Endothelial cell of umbilical vein (primary cell): Measurements from ENCODE around the gene SLC6A2. TPM values are rescaled to one million over a fixed set of nuclear protein-coding genes. Genes with fewer than 3 reads are reported as not detected.

ENCODE experiments used
- BruUV-seq: library from RNA; stranded (reverse); fragments of 400-500 nt; replicated peaks from 2 replicates; lab custom pipeline; 2021; lab: Mats Ljungman, UMichigan
- CTCF ChIA-PET: fragments of 300-600, 350-600 bp; sonication (Branson Sonifier 250); formaldehyde crosslinking; loops from one replicate; lab custom pipeline; 2021; ENCODE audit warnings: antibody characterized with exemption, inconsistent platforms; lab: Charles Lee
- POLR2A ChIA-PET: fragments of 300-600, 350-600 bp; sonication (Branson Sonifier 250); formaldehyde crosslinking; loops from one replicate; lab custom pipeline; 2021; ENCODE audit warnings: antibody characterized with exemption, inconsistent platforms; lab: Charles Lee
- DNase-seq: peaks from one replicate; pipeline ENCODE4 v3.0.0-alpha.2; 2011; ENCODE audit warnings: low read depth, low spot score
- FAIRE-seq: peaks from 2 replicates; lab custom pipeline; 2011; peaks lifted over from hg19 to GRCh38; lab: Jason Lieb, UNC
- H2AFZ ChIP-seq: 2 replicates; pipeline ENCODE4 v1.6.0; 2012; ENCODE audit warnings: low read depth, low read length, control low read depth, inconsistent platforms
- H3K27ac ChIP-seq: 2 replicates; pipeline ENCODE4 v1.5.1; 2011; ENCODE audit warnings: low read depth, mild to moderate bottlenecking, control low read depth, low read length, moderate library complexity; ENCODE audit not compliant: insufficient read depth
- H3K27me3 ChIP-seq, 2 experiments: 2 replicates each; pipeline versions ENCODE4 v1.6.0 to v1.6.1; 2011; ENCODE audit warnings: low read length in 2 of 2, mixed read lengths in 1 of 2; ENCODE audit not compliant: control insufficient read depth in 2 of 2, insufficient read depth in 2 of 2
- H3K36me3 ChIP-seq, 2 experiments: 2 replicates in 1 of 2; 3 replicates in 1 of 2; pipeline ENCODE4 v1.5.1; 2011; ENCODE audit warnings: low read length in 2 of 2, mild to moderate bottlenecking in 1 of 2, moderate library complexity in 1 of 2; ENCODE audit not compliant: control insufficient read depth in 2 of 2, insufficient read depth in 2 of 2; ENCODE audit errors: extremely low read depth in 1 of 2
- H3K4me1 ChIP-seq: 3 replicates; pipeline ENCODE4 v1.5.1; 2011; ENCODE audit warnings: mild to moderate bottlenecking, low read length; ENCODE audit not compliant: control insufficient read depth, insufficient read depth; ENCODE audit errors: extremely low read depth
- H3K4me2 ChIP-seq: 2 replicates; pipeline ENCODE4 v1.6.1; 2011; ENCODE audit warnings: low read length, control low read depth, mixed read lengths; ENCODE audit not compliant: insufficient read depth
- H3K4me3 ChIP-seq, 3 experiments: fragments of 200-600 bp in 1 of 3; sonication (generic), shearing (Covaris generic) in 1 of 3; replicated peaks in 1 of 3; 2 replicates each; pipeline ENCODE4 v1.5.1; 2011 to 2016; ENCODE audit warnings: control low read depth in 3 of 3, low read length in 3 of 3, mild to moderate bottlenecking in 2 of 3, inconsistent platforms in 1 of 3, low read depth in 1 of 3, moderate library complexity in 1 of 3; ENCODE audit not compliant: insufficient read depth in 1 of 3
- H3K79me2 ChIP-seq: 2 replicates; pipeline ENCODE4 v1.6.0; 2012; ENCODE audit warnings: low read length, inconsistent platforms; ENCODE audit not compliant: control insufficient read depth, insufficient read depth
- H3K9ac ChIP-seq: replicated peaks from 2 replicates; pipeline ENCODE3; 2011; ENCODE audit warnings: low read length, control low read depth; ENCODE audit not compliant: insufficient read depth; ENCODE audit errors: extremely low read depth
- H3K9me1 ChIP-seq: replicated peaks from 3 replicates; pipeline ENCODE4 v1.6.0; 2011; ENCODE audit warnings: mild to moderate bottlenecking, low read length; ENCODE audit not compliant: control insufficient read depth, insufficient read depth; ENCODE audit errors: extremely low read depth
- H3K9me3 ChIP-seq: replicated peaks from 2 replicates; pipeline ENCODE4 v1.5.1; 2012; ENCODE audit warnings: low read length, inconsistent platforms; ENCODE audit not compliant: control insufficient read depth, insufficient read depth
- H4K20me1 ChIP-seq: replicated peaks from 2 replicates; pipeline ENCODE3; 2011; ENCODE audit warnings: mild to moderate bottlenecking, low read length; ENCODE audit not compliant: control insufficient read depth, insufficient read depth; ENCODE audit errors: extremely low read depth
- EZH2 ChIP-seq: IDR thresholded peaks from 2 replicates; pipeline ENCODE4 v1.6.1; 2012; ENCODE audit warnings: borderline replicate concordance, low read depth, mild to moderate bottlenecking, moderate library complexity, low read length, inconsistent platforms; ENCODE audit not compliant: severe bottlenecking
- FOS ChIP-seq: IDR thresholded peaks from 2 replicates; pipeline ENCODE4 v1.6.1; 2011; ENCODE audit warnings: mild to moderate bottlenecking, low read length, moderate library complexity, borderline replicate concordance; ENCODE audit not compliant: insufficient read depth
- GATA2 ChIP-seq: IDR thresholded peaks from 2 replicates; pipeline ENCODE4 v1.7.0; 2011; ENCODE audit warnings: low read depth, mild to moderate bottlenecking, moderate library complexity, mixed read lengths, low read length; ENCODE audit not compliant: insufficient read length, insufficient read depth
- JUN ChIP-seq: IDR thresholded peaks from 2 replicates; pipeline ENCODE4 v1.6.1; 2011; ENCODE audit warnings: borderline replicate concordance, low read depth; ENCODE audit not compliant: insufficient read length, insufficient read depth
- MAX ChIP-seq: IDR thresholded peaks from 2 replicates; pipeline ENCODE4 v1.6.1; 2011; ENCODE audit not compliant: insufficient read depth, insufficient read length
- MYC ChIP-seq: IDR thresholded peaks from one replicate; pipeline ENCODE4 v1.6.1; 2011; ENCODE audit warnings: mild to moderate bottlenecking, low read depth, low read length
- POLR2A ChIP-seq: IDR thresholded peaks from 2 replicates; pipeline ENCODE4 v1.6.1; 2012; ENCODE audit warnings: low read depth, mild to moderate bottlenecking, control low read depth, low read length
- POLR2AphosphoS5 ChIP-seq: IDR thresholded peaks from 2 replicates; pipeline ENCODE4 v1.6.1; 2012; ENCODE audit warnings: low read depth, mild to moderate bottlenecking, control low read depth, low read length, moderate library complexity; ENCODE audit not compliant: insufficient read depth
- dilution Hi-C: fragments of 300-500 bp; cut with MboI; formaldehyde crosslinking; loops from one replicate; pipeline ENCODE4 v1.15.0; 2019; ENCODE audit warnings: low sequenced_read_pairs; ENCODE audit not compliant: extremely low pct_ligation_motif_present
- intact Hi-C: fragments of 100-400 bp; cut with micrococcal nuclease; formaldehyde crosslinking; loops from one replicate; pipeline ENCODE4 v1.10.0; 2022
- polyA plus RNA-seq, 4 experiments: library from polyadenylated mRNA; depleted of rRNA in 3 of 4; stranded (reverse) in 3 of 4; unstranded in 1 of 4; fragments of >200 nt; gene quantifications; 2 replicates each; pipeline versions ENCODE4 v1.2.1 to v1.2.3, GENCODE V29; 2011 to 2012; ENCODE audit warnings: missing spikeins in 1 of 4
- total RNA-seq: library from RNA; stranded (reverse); gene quantifications from 2 replicates; pipeline ENCODE4 v1.2.3, GENCODE V29; 2021
- TF ChIP-seq, protein P1 (sequence below), 2 donors: IDR thresholded peaks; 1 replicate in 1 of 2; 2 replicates in 1 of 2; pipeline ENCODE4 v1.5.1; 2011; ENCODE audit warnings: low read length in 2 of 2, mild to moderate bottlenecking in 2 of 2, moderate library complexity in 2 of 2, control low read depth in 1 of 2, inconsistent platforms in 1 of 2, low read depth in 1 of 2; ENCODE audit not compliant: insufficient read depth in 1 of 2; ENCODE audit errors: extremely low read depth in 1 of 2

The SLC6A2 gene
- total and polyA plus RNA-seq, 2 donors (not counting 3 experiments of a cell fraction or from before 2014, with no cell fraction given) = not detected

DNA sequence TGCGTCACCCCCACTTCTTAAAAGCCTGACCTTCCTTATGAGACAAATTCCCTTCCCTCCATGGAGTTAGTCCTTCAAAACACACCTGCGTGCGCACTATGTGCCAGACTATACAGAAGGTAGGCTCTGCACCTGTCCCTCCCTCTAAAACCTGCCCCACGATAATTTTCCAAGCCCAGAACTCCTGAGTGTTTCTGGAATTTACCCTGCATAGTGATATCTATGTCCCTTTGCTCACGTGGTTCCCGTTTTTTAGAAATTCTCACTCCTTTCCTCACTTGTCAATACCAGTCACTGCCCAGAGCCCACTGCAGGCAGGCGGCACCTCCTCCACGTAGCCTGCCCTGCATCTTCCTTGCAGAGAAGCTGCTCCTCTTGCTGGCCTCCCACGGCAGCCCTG lies 82.2 kb downstream of the SLC6A2 start:
- Histone ChIP-seq H3K9ac (no peak overlapping the region), H3K27me3 (no peaks in the 10 kb centered on the region), H3K79me2 (no peaks in the 10 kb centered on the region), H4K20me1 (no peaks in the 10 kb centered on the region), H2AFZ (no peak overlapping the region), H3K36me3 (no peaks in the 10 kb centered on the region), H3K9me3 (no peaks in the 10 kb centered on the region), H3K4me2 (no peak overlapping the region), H3K4me3 (no peak overlapping the region), H3K27ac (no peak overlapping the region), H3K9me1 (no peaks in the 10 kb centered on the region), H3K4me1 (no peaks in the 10 kb centered on the region)
- FAIRE-seq (no peak), DNase-seq (no peak)
- POLR2A ChIA-PET = no interaction called here
- BruUV-seq = no TSS peak
- CTCF ChIA-PET = no interaction called here
- TF ChIP-seq JUN (no peak), POLR2A (no peak), POLR2AphosphoS5 (no peak)
- TF ChIP-seq, protein P1, sequence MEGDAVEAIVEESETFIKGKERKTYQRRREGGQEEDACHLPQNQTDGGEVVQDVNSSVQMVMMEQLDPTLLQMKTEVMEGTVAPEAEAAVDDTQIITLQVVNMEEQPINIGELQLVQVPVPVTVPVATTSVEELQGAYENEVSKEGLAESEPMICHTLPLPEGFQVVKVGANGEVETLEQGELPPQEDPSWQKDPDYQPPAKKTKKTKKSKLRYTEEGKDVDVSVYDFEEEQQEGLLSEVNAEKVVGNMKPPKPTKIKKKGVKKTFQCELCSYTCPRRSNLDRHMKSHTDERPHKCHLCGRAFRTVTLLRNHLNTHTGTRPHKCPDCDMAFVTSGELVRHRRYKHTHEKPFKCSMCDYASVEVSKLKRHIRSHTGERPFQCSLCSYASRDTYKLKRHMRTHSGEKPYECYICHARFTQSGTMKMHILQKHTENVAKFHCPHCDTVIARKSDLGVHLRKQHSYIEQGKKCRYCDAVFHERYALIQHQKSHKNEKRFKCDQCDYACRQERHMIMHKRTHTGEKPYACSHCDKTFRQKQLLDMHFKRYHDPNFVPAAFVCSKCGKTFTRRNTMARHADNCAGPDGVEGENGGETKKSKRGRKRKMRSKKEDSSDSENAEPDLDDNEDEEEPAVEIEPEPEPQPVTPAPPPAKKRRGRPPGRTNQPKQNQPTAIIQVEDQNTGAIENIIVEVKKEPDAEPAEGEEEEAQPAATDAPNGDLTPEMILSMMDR (IDR thresholded peaks at IDR 0.05; ENCODE audit: extremely low read depth in 1 of 2, insufficient read depth in 1 of 2, low read depth in 1 of 2, low read length in 2 of 2) = no peak
- dilution Hi-C loops (loop anchor here (25.0 kb wide), 1 partner anchor 99 kb away; the partner anchor contains the start of gene CES1), intact Hi-C loops (no loop called here)

- no TSS peak for BruUV-seq
- ChIA-PET POLR2A (no interaction called here), CTCF (no interaction called here)
- TF ChIP-seq POLR2AphosphoS5 = no peak
- TF ChIP-seq FOS = no peak
- TF ChIP-seq GATA2 = no peak
- no peak for TF ChIP-seq JUN
- TF ChIP-seq, protein P1 (IDR thresholded peaks at IDR 0.05; ENCODE audit: extremely low read depth in 1 of 2, insufficient read depth in 1 of 2, low read depth in 1 of 2, low read length in 2 of 2) = no peak
- no peak for TF ChIP-seq MYC
- no peak for TF ChIP-seq MAX
- TF ChIP-seq EZH2 = no peak
- no peak for TF ChIP-seq POLR2A
- H3K9me1 ChIP-seq = no peaks in the 10 kb centered on the region
- no peaks in the 10 kb centered on the region for H3K4me1 ChIP-seq
- no peaks in the 10 kb centered on the region for H3K36me3 ChIP-seq
- intact Hi-C loops = no loop called here
- no peak overlapping the region for H3K27ac ChIP-seq
- H3K9ac ChIP-seq = no peak overlapping the region
- no peaks in the 10 kb centered on the region for H3K79me2 ChIP-seq
- dilution Hi-C loops = loop anchor here (25.0 kb wide), 1 partner anchor 91 kb away; the partner anchor contains the start of gene CES1
- H3K9me3 ChIP-seq = no peaks in the 10 kb centered on the region
- no peak for DNase-seq
- H3K27me3 ChIP-seq = no peaks in the 10 kb centered on the region
- no peaks in the 10 kb centered on the region for H4K20me1 ChIP-seq
- no peak for FAIRE-seq
- no peak overlapping the region for H3K4me2 ChIP-seq
- H2AFZ ChIP-seq = no peak overlapping the region
- no peak overlapping the region for H3K4me3 ChIP-seq
These were observed 90.3 kb downstream of the SLC6A2 start for GRCh38 chr16:55746081-55746480.
